Measurements from ENCODE around the gene CRACR2B. TPM values are rescaled to one million over a fixed set of nuclear protein-coding genes. Genes with fewer than 3 reads are reported as not detected.

Gene CRACR2B
- total RNA-seq, 1 experiment from 2014 or later: 132 TPM

DNA sequence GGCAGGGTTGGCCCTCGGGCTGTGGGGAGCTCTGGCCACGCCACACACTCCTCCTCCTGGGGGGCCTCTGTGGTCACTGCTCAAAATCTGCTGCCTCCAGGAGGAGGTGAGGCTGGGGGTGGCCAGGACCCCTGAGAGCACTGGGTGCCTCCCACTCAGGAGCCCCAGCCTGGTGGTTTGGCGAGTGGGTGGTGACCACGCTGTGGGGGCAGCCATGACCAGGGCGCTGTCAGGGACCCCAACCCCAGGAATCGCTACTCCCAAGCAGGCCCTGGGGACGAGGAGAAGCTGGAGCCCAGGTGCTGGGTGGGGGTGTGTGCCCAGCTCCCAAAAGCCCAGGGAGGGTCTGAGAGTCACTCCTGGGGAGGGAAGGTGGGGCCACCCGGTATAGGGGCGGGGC is 45.1 kb downstream of the CRACR2B start:
- no peak for TF ChIP-seq POLR2AphosphoS5 (IDR thresholded peaks at IDR 0.05; ENCODE audit: low read depth, low read length)
- TF ChIP-seq SIN3A (IDR thresholded peaks at IDR 0.05; ENCODE audit: borderline replicate concordance, insufficient read depth, low read depth, low read length): no peak
- TF ChIP-seq, protein P1, sequence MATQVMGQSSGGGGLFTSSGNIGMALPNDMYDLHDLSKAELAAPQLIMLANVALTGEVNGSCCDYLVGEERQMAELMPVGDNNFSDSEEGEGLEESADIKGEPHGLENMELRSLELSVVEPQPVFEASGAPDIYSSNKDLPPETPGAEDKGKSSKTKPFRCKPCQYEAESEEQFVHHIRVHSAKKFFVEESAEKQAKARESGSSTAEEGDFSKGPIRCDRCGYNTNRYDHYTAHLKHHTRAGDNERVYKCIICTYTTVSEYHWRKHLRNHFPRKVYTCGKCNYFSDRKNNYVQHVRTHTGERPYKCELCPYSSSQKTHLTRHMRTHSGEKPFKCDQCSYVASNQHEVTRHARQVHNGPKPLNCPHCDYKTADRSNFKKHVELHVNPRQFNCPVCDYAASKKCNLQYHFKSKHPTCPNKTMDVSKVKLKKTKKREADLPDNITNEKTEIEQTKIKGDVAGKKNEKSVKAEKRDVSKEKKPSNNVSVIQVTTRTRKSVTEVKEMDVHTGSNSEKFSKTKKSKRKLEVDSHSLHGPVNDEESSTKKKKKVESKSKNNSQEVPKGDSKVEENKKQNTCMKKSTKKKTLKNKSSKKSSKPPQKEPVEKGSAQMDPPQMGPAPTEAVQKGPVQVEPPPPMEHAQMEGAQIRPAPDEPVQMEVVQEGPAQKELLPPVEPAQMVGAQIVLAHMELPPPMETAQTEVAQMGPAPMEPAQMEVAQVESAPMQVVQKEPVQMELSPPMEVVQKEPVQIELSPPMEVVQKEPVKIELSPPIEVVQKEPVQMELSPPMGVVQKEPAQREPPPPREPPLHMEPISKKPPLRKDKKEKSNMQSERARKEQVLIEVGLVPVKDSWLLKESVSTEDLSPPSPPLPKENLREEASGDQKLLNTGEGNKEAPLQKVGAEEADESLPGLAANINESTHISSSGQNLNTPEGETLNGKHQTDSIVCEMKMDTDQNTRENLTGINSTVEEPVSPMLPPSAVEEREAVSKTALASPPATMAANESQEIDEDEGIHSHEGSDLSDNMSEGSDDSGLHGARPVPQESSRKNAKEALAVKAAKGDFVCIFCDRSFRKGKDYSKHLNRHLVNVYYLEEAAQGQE (IDR thresholded peaks at IDR 0.05; ENCODE audit: insufficient read depth in 1 of 2, low read depth in 2 of 2, low read length in 1 of 2): no peak
- no peak for TF ChIP-seq TCF7L2 (IDR thresholded peaks at IDR 0.05; ENCODE audit: low read depth, low read length)
- TF ChIP-seq, protein P2, sequence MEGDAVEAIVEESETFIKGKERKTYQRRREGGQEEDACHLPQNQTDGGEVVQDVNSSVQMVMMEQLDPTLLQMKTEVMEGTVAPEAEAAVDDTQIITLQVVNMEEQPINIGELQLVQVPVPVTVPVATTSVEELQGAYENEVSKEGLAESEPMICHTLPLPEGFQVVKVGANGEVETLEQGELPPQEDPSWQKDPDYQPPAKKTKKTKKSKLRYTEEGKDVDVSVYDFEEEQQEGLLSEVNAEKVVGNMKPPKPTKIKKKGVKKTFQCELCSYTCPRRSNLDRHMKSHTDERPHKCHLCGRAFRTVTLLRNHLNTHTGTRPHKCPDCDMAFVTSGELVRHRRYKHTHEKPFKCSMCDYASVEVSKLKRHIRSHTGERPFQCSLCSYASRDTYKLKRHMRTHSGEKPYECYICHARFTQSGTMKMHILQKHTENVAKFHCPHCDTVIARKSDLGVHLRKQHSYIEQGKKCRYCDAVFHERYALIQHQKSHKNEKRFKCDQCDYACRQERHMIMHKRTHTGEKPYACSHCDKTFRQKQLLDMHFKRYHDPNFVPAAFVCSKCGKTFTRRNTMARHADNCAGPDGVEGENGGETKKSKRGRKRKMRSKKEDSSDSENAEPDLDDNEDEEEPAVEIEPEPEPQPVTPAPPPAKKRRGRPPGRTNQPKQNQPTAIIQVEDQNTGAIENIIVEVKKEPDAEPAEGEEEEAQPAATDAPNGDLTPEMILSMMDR (IDR thresholded peaks at IDR 0.05): no peak
- ChIA-PET CTCF (no interaction called here), POLR2A (no interaction called here)
- DNase-seq (ENCODE audit: low read depth, low spot score) (no peak), ATAC-seq (no peak)
- Histone ChIP-seq H3K27me3 (ENCODE audit: control insufficient read depth, insufficient read depth, low read length) (no peaks in the 10 kb centered on the region), H3K4me3 (ENCODE audit: low read depth in 2 of 2, low read length in 2 of 2) (no peak overlapping the region), H3K9me3 (ENCODE audit: control insufficient read depth, insufficient read depth, low read depth, low read length) (no peaks in the 10 kb centered on the region), H3K4me1 (ENCODE audit: control insufficient read depth, insufficient read depth, low read length) (peaks cover 6% of the 10 kb centered on the region; the same call in 1 of the 2 replicates), H3K27ac (ENCODE audit: low read length) (no peak overlapping the region), H3K36me3 (ENCODE audit: control insufficient read depth, insufficient read depth, low read length) (no peaks in the 10 kb centered on the region)
- no TSS peak for BruUV-seq (replicated peaks)
- intact Hi-C loops (cut with micrococcal nuclease; ENCODE audit: unreplicated experiment): no loop called here
- in situ Hi-C loops (cut with HindIII; ENCODE audit: low pct_unique_long_range_greater_than_20kb, low sequenced_read_pairs): no loop called here

DNA sequence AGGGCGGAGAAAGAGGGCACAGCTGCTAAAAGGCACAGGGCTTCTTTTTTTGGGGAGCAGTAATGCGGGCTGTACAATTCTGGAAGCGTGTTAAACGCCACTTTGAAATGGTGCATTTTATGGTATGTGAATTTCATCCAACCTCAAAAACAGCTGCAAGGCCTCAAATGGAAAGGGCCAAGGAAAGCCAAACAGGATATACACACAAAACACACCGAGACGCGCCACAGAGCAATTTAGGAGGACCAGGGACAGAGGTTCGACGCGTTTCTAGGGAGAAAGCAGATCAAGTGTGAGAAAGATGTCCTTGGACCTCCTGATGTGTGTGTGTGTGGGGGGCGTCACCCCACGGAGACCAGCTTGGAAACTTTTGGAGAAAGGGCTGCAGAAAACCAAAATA is 46.0 kb downstream of the CRACR2B start:
- Histone ChIP-seq H3K4me3 (ENCODE audit: low read depth in 2 of 2, low read length in 2 of 2) (no peak overlapping the region), H3K9me3 (ENCODE audit: control insufficient read depth, insufficient read depth, low read depth, low read length) (no peaks in the 10 kb centered on the region), H3K36me3 (ENCODE audit: control insufficient read depth, insufficient read depth, low read length) (no peaks in the 10 kb centered on the region), H3K4me1 (ENCODE audit: control insufficient read depth, insufficient read depth, low read length) (0 out of 2 replicates have a peak, but pooled peaks cover 3% of the 10 kb centered on the region), H3K27me3 (ENCODE audit: control insufficient read depth, insufficient read depth, low read length) (no peaks in the 10 kb centered on the region), H3K27ac (ENCODE audit: low read length) (no peak overlapping the region)
- BruUV-seq (replicated peaks): no TSS peak
- intact Hi-C loops (cut with micrococcal nuclease; ENCODE audit: unreplicated experiment): no loop called here
- in situ Hi-C loops (cut with HindIII; ENCODE audit: low pct_unique_long_range_greater_than_20kb, low sequenced_read_pairs): no loop called here
- ATAC-seq (no peak), DNase-seq (ENCODE audit: low read depth, low spot score) (no peak)
- TF ChIP-seq SIN3A (IDR thresholded peaks at IDR 0.05; ENCODE audit: borderline replicate concordance, insufficient read depth, low read depth, low read length) (no peak), POLR2AphosphoS5 (IDR thresholded peaks at IDR 0.05; ENCODE audit: low read depth, low read length) (no peak)
- TF ChIP-seq, protein P2 (IDR thresholded peaks at IDR 0.05): no peak
- TF ChIP-seq, protein P1 (IDR thresholded peaks at IDR 0.05; ENCODE audit: insufficient read depth in 1 of 2, low read depth in 2 of 2, low read length in 1 of 2): no peak
- POLR2A ChIA-PET: no interaction called here
- CTCF ChIA-PET: no interaction called here

Data from Panc1 (cell line).